ENCODE data around the gene UBTF.

DNA sequence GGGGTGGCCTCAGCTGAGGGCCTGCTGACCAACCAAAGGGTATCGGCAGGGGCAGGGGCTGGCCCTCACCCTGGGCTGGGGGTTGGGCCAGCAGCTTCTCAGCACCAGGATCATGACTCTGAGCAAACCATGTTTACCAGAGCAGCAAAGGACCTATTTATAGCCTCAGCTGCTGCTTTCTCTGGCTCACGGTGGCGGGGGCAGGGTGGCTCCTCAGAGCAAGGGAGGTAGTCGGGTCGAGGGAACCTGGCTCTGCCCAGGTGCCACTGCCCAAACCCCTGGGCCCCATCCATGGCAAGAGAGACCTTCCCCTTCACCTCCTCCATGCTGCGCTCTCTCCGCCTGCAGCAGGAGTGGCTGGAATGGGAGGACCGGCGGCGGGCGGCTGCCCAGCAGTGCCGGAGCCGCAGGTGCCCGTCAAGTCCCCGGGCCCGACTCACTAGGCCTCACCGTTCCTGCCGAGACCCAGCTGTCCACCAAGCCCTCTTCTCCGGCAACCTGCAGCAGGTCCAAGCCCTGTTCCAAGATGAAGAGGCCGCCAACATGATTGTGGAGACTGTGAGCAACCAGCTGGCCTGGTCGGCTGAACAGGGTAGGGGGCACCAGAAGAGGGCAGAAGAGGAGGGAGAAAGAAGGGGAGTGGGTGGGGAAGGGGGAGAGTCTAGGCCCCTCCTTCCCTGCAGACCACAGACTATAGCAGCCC lies 48.8 kb downstream of the UBTF start, which contains the start of gene ASB16:
- TF ChIP-seq, protein P1, sequence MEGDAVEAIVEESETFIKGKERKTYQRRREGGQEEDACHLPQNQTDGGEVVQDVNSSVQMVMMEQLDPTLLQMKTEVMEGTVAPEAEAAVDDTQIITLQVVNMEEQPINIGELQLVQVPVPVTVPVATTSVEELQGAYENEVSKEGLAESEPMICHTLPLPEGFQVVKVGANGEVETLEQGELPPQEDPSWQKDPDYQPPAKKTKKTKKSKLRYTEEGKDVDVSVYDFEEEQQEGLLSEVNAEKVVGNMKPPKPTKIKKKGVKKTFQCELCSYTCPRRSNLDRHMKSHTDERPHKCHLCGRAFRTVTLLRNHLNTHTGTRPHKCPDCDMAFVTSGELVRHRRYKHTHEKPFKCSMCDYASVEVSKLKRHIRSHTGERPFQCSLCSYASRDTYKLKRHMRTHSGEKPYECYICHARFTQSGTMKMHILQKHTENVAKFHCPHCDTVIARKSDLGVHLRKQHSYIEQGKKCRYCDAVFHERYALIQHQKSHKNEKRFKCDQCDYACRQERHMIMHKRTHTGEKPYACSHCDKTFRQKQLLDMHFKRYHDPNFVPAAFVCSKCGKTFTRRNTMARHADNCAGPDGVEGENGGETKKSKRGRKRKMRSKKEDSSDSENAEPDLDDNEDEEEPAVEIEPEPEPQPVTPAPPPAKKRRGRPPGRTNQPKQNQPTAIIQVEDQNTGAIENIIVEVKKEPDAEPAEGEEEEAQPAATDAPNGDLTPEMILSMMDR (IDR thresholded peaks at IDR 0.05), result no peak
- no peak for TF ChIP-seq POLR2AphosphoS5 (IDR thresholded peaks at IDR 0.05)

Measured in breast epithelium (tissue), 3 donors.